Neutrophil (primary cell): Measurements from ENCODE around the gene SETBP1.

Experiments used
- H3K27ac ChIP-seq: fragments of 200-600 bp; sonication (generic); 2 replicates; pipeline ENCODE4 v1.5.1; 2016; ENCODE audit warnings: mild to moderate bottlenecking, moderate library complexity
- H3K27me3 ChIP-seq: fragments of 200-600 bp; sonication (generic); 2 replicates; pipeline ENCODE4 v1.6.0; 2016; ENCODE audit warnings: mild to moderate bottlenecking
- H3K36me3 ChIP-seq: fragments of 200-600 bp; sonication (generic); 2 replicates; pipeline ENCODE4 v1.5.1; 2017
- H3K4me1 ChIP-seq, 2 experiments: fragments of 200-600 bp in 1 of 2; sonication (generic) in 1 of 2; 1 replicate in 1 of 2; 2 replicates in 1 of 2; pipeline versions ENCODE4 v1.5.1 to v1.6.1; 2013 to 2016; ENCODE audit warnings: low read depth in 1 of 2, low read length in 1 of 2, mild to moderate bottlenecking in 1 of 2, moderate library complexity in 1 of 2; ENCODE audit not compliant: control insufficient read depth in 1 of 2, insufficient read depth in 1 of 2
- H3K4me3 ChIP-seq, 2 experiments: fragments of 200-600 bp in 1 of 2; sonication (generic) in 1 of 2; 1 replicate in 1 of 2; 2 replicates in 1 of 2; pipeline ENCODE4 v1.5.1; 2013 to 2016; ENCODE audit warnings: low read depth in 1 of 2, low read length in 1 of 2, mild to moderate bottlenecking in 1 of 2, moderate library complexity in 1 of 2
- H3K9me3 ChIP-seq: fragments of 200-600 bp; sonication (generic); 2 replicates; pipeline ENCODE4 v1.5.1; 2016
- TF ChIP-seq, protein P1 (sequence below): fragments of 200-600 bp; sonication (generic); IDR thresholded peaks from 2 replicates; pipeline ENCODE4 v1.5.1; 2016; ENCODE audit warnings: antibody characterized with exemption

The SETBP1 gene

DNA sequence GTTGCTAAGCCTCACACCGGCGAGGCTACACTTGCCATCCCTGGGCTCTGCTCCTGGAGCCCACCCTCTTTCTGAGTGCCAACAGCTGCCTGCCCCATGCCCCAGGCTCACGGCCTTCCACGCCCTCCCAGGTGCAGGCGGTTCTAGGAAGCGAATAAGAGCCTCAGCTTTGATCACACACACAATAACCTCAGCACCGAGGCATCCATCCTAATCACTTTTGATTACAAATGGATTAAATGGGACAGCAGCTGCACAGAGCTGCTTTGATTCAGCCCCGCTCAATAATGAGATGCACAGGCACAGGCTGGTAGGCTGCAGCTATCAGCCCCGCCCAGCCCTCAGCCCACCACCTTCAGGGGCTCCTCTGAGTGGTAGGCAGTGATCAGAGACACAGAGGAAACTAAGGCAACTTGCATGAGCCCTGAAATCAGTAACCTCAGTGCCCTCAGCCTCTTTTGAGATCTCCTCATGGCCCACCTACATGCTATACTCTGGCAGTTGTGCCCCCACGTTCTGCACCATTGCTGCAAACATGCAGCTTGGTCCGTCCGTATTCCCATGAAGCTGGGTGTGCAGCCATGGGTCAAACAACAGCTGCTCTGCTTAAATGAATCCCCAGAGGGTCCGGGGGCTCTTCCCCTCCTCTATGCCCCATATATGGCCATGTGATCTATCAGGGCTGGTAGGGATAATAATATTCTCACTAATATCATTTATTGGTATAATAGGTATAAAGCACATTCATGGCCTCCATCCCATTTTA lies 171.4 kb downstream of the SETBP1 start:
- H3K27me3 ChIP-seq: no peaks in the 10 kb centered on the region
- H3K4me3 ChIP-seq: no peak overlapping the region
- TF ChIP-seq, protein P1, sequence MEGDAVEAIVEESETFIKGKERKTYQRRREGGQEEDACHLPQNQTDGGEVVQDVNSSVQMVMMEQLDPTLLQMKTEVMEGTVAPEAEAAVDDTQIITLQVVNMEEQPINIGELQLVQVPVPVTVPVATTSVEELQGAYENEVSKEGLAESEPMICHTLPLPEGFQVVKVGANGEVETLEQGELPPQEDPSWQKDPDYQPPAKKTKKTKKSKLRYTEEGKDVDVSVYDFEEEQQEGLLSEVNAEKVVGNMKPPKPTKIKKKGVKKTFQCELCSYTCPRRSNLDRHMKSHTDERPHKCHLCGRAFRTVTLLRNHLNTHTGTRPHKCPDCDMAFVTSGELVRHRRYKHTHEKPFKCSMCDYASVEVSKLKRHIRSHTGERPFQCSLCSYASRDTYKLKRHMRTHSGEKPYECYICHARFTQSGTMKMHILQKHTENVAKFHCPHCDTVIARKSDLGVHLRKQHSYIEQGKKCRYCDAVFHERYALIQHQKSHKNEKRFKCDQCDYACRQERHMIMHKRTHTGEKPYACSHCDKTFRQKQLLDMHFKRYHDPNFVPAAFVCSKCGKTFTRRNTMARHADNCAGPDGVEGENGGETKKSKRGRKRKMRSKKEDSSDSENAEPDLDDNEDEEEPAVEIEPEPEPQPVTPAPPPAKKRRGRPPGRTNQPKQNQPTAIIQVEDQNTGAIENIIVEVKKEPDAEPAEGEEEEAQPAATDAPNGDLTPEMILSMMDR: no peak
- no peaks in the 10 kb centered on the region for H3K36me3 ChIP-seq
- peaks cover 0 to 5% of the 10 kb centered on the region in 2 experiments for H3K4me1 ChIP-seq
- H3K9me3 ChIP-seq: no peaks in the 10 kb centered on the region
- no peak overlapping the region for H3K27ac ChIP-seq

DNA sequence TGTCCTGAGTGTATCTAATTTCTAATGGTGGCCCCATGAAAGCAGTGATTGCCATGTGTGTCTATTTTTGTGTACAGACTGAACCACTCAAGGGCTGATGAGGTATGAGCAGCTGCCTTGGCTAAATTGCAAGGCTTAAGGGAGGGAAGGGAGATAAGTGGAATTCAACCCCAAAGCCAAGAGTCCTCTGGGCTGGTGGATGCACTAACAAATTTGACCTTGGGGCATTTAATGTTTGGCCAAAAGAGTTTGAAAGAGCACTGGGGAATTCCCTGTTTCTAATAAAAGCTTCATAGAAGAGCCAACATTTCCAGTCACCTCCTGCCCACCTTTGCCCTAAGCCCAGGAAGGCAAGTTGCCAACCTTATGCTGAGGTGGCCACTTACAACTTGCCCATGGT lies 172.1 kb downstream of the SETBP1 start:
- Histone ChIP-seq H3K27me3 (no peaks in the 10 kb centered on the region), H3K27ac (no peak overlapping the region), H3K4me1 (peaks cover 0 to 5% of the 10 kb centered on the region in 2 experiments), H3K36me3 (no peaks in the 10 kb centered on the region), H3K4me3 (no peak overlapping the region), H3K9me3 (no peaks in the 10 kb centered on the region)
- TF ChIP-seq, protein P1: no peak

DNA sequence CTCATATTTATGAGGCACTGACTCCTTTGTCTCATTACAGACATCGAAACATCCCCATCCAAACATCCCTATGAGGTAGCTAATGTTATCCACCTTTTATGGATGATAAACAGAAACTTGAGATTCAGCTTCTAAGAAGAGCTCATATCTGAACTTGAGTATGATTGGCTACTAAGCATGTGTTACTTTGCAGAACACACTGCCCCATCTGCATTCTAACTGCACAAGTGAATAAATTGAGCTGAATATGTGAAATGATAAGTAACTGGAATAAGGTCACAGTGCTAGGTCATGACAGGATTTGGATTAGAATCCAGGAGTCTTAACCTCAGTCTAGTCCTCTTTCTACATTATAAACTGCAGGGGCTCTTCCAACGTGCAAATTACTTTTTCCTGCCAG lies 172.7 kb downstream of the SETBP1 start:
- H3K4me1 ChIP-seq: peaks cover 0 to 5% of the 10 kb centered on the region in 2 experiments
- H3K27ac ChIP-seq: no peak overlapping the region
- H3K9me3 ChIP-seq: no peaks in the 10 kb centered on the region
- TF ChIP-seq, protein P1: no peak
- no peaks in the 10 kb centered on the region for H3K36me3 ChIP-seq
- H3K4me3 ChIP-seq: no peak overlapping the region
- no peaks in the 10 kb centered on the region for H3K27me3 ChIP-seq

DNA sequence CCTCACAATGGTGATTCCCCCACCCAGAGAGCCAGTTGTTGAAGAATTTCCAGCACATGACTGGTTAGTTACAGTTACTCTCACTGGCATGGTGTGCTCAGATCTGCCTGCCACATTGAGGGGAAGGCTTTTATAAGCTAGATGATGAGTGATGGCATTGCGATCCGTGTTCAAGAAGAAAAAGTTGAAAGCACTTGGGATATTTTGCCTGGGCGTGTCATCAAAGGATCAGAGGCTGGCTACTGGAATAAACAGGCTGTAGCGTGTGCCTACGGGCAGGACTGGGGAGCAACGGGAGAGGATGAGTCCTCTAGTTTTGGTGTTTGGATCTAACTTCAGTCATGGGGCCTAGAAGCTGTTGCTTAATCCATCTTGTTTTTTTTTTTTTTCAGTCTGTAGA lies 175.0 kb downstream of the SETBP1 start:
- TF ChIP-seq, protein P1: no peak
- H3K27ac ChIP-seq: no peak overlapping the region
- no peak overlapping the region for H3K4me3 ChIP-seq
- peaks cover 5% of the 10 kb centered on the region for H3K27me3 ChIP-seq
- no peaks in the 10 kb centered on the region for H3K36me3 ChIP-seq
- H3K9me3 ChIP-seq: no peaks in the 10 kb centered on the region
- peaks cover 0 to 5% of the 10 kb centered on the region in 2 experiments for H3K4me1 ChIP-seq

DNA sequence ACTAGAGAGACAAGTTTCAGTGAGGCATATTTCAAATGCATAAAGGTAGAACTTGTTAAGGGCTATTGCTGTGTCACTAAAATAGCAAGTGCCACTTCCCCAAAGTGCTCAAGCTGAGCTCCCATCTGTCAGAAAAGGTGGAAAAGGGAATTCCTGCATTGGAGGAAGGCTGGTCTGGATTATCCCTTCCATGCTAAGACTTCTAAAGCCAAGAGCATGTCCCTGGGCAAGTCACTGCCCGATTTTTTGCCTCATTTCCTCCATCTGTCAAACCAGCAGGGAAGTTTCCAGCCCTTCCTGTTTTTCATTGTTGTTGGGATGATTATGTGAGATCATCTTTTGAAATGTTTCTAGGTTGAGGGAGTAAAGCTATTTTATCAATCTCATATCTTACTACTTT lies 175.5 kb downstream of the SETBP1 start:
- Histone ChIP-seq H3K36me3 (no peaks in the 10 kb centered on the region), H3K4me1 (peaks cover 0 to 5% of the 10 kb centered on the region in 2 experiments), H3K27me3 (peaks cover 5% of the 10 kb centered on the region), H3K9me3 (no peaks in the 10 kb centered on the region), H3K4me3 (no peak overlapping the region), H3K27ac (no peak overlapping the region)
- TF ChIP-seq, protein P1: no peak
